Heart right ventricle (tissue), 16 donors: ENCODE data around the gene DHX34. TPM values are rescaled to one million over a fixed set of nuclear protein-coding genes. Genes with fewer than 3 reads are reported as not detected.
"Not testable (repeated sequence)": the region's sequence is repeated elsewhere in the genome, so short reads cannot be mapped to it uniquely, and the experiment has no call there.

Experiments
- ATAC-seq, 8 donors: fragments of 200-7000 bp; cut with Tn5 transposase; one replicate each; pipeline ENCODE4 v1.9.1; 2020; ENCODE audit warnings: mild to moderate bottlenecking in 8 of 8, moderate library complexity in 8 of 8, moderate number of reproducible peaks in 1 of 8
- DNase-seq, 2 donors: peaks; one replicate each; pipeline ENCODE4 v3.0.0-alpha.2; 2020
- H3K27ac ChIP-seq, 10 donors: fragments of 200-600 bp; sonication (generic) in 2 of 10; one replicate each; pipeline versions ENCODE4 v1.5.0 to v1.8.0; 2020 to 2022; ENCODE audit warnings: mild to moderate bottlenecking in 3 of 10
- H3K27me3 ChIP-seq, 7 donors: fragments of 200-600 bp; one replicate each; pipeline ENCODE4 v1.8.0; 2021 to 2022; ENCODE audit warnings: mild to moderate bottlenecking in 2 of 7
- H3K36me3 ChIP-seq, 9 donors: fragments of 200-600 bp; sonication (generic) in 1 of 9; one replicate each; pipeline versions ENCODE4 v1.5.0 to v1.8.0; 2020 to 2022; ENCODE audit warnings: mild to moderate bottlenecking in 2 of 9
- H3K4me1 ChIP-seq, 9 donors: fragments of 200-600 bp; sonication (generic) in 1 of 9; one replicate each; pipeline versions ENCODE4 v1.5.0 to v1.8.0; 2020 to 2022; ENCODE audit warnings: mild to moderate bottlenecking in 4 of 9
- H3K4me3 ChIP-seq, 10 donors: fragments of 200-600 bp; sonication (generic) in 2 of 10; one replicate each; pipeline versions ENCODE4 v1.5.0 to v1.8.0; 2020 to 2022; ENCODE audit warnings: mild to moderate bottlenecking in 7 of 10, moderate library complexity in 2 of 10
- H3K9me3 ChIP-seq, 11 donors: fragments of 200-600 bp in 10 of 11; sonication (generic) in 2 of 11; one replicate each; pipeline versions ENCODE4 v1.5.0 to v1.8.0; 2013 to 2022; ENCODE audit warnings: mild to moderate bottlenecking in 2 of 11, control low read depth in 1 of 11, moderate library complexity in 1 of 11
- CTCF ChIP-seq, 9 donors: fragments of 200-600 bp; sonication (generic) in 2 of 9; IDR thresholded peaks; one replicate each; pipeline versions ENCODE4 v1.5.0 to v1.8.0; 2021 to 2022; ENCODE audit warnings: antibody characterized with exemption in 9 of 9, mild to moderate bottlenecking in 5 of 9, moderate library complexity in 1 of 9
- WGBS, 2 donors: extraction: QIAGEN DNeasy Blood & Tissue Kit; methylation state at CpG; one replicate each; pipeline ENCODE4 v1.1.7; 2013; ENCODE audit warnings: inconsistent platforms in 1 of 2; 5-methylcytosine and 5-hydroxymethylcytosine counted together
- intact Hi-C, 10 donors: fragments of 100-400 bp; cut with DNase I; formaldehyde crosslinking; loops; one replicate each; pipeline versions ENCODE4 v1.11.1 to v1.14.2; 2022
- polyA plus RNA-seq, 2 donors: library from polyadenylated mRNA; stranded (reverse); fragments of 200-250 nt; gene quantifications; one replicate each; pipeline ENCODE4 v1.2.3, GENCODE V29; 2013
- total RNA-seq, 10 donors: library from RNA; stranded (reverse); fragmentation: NEBNext Ultra II Directional in 3 of 10; extraction: Animal tissue kit (Norgen Biotek cat#: 25700) in 3 of 10; gene quantifications; one replicate each; pipeline versions ENCODE4 v1.2.1 to v1.2.4, GENCODE V29; 2021 to 2023
- donor health status: Arrhythmogenic right ventricular cardiomyopathy.
- donor health status: ischemic (EF 13 %, LVEDD 7.1; RV severe dilation, severe dysfunction).
- donor health status: healthy with polysubstance abuse.
- donor health status: DM: no; HTN: yes; CAD: no.
- donor health status: DM: no; HTN: no; CAD: no.
- donor health status: ischemic (EF 25% LVEDD 6.9; RV normal size, moderate dysfunction).
- donor health status: ischemic (EF 25% LVEDD 5.7; RV mildly dilated, moderate dysfunction).
- donor health status: healthy.
- donor health status: DM: yes; HTN: yes; CAD: no.
- donor health status: Ischemic cardiomyopathy.
- donor health status: ischemic (EF 35%, LVEDD 5.7; RV mildly dilated, moderate dysfunction).
- donor health status: nonischemic (EF 11% LVEDD 7.7; RV severe dilation, severe dysfunction).
- donor health status: DM: yes; HTN: yes; CAD: no.
- donor health status: PGD.
- donor health status: ischemic (EF 29% LVEDD 5.4; RV normal size, mild dysfunction).
- donor health status: nonischemic (EF 23%, LVEDD 6.1; RV moderate dilation, normal function).

DHX34 gene
- total and polyA plus RNA-seq, 12 donors: 4.4 to 11.7 (median 5.9) TPM

DNA sequence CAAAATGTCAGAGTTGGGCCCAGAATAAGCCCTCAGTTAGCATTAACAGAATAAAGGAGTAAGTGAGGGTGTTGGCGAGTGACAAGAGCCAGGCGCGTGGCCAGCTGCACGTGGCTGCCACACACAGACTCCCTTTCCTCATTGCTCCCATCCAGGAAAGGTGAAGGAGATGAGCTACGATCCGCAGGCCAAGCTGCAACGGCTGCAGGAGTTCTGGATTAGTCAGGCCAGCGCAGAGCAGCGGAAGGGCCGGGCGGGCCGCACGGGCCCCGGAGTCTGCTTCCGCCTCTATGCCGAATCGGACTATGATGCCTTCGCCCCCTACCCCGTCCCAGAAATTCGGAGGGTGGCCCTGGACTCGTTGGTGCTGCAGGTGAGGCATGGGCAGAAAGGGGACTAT lies 13.2 kb downstream of the DHX34 start:
- Histone ChIP-seq H3K9me3 (peaks cover 0 to 4% (median 0%) of the 10 kb centered on the region in 11 donors), H3K27me3 (no peaks in the 10 kb centered on the region), H3K4me3 (no peak overlapping the region), H3K27ac (no peak overlapping the region), H3K36me3 (peaks cover 6 to 100% (median 68%) of the 10 kb centered on the region in 9 donors), H3K4me1 (peaks cover 0 to 17% (median 0%) of the 10 kb centered on the region in 9 donors)
- TF ChIP-seq CTCF (IDR thresholded peaks at IDR 0.05): no peak
- ATAC-seq (no peak), DNase-seq (no peak)
- WGBS, 2 donors: 90 to 91% methylated on average over 21 of the region's 21 CpGs
- intact Hi-C loops: no loop called here

GRCh38 chr19:47363758-47364531 lies 14.8 kb downstream of the DHX34 start:
- ATAC-seq: no peak
- no peak for TF ChIP-seq CTCF (IDR thresholded peaks at IDR 0.05)
- 84 to 85% methylated on average over 13 of the region's 13 CpGs for WGBS, 2 donors
- intact Hi-C loops: no loop called here
- Histone ChIP-seq H3K27ac (peak overlapping the region in 1 of 10 donors; percentile 79), H3K27me3 (no peaks in the 10 kb centered on the region), H3K4me1 (peaks cover 0 to 17% (median 0%) of the 10 kb centered on the region in 9 donors), H3K36me3 (peaks cover 0 to 100% (median 54%) of the 10 kb centered on the region in 9 donors), H3K4me3 (no peak overlapping the region), H3K9me3 (no peaks in the 10 kb centered on the region)
- DNase-seq: no peak

- H3K27ac ChIP-seq, H3K4me3 ChIP-seq, DNase-seq, H3K27me3 ChIP-seq, ATAC-seq, H3K9me3 ChIP-seq, intact Hi-C loops: not testable (repeated sequence)
- 89 to 93% methylated on average over 10 of the region's 10 CpGs for WGBS, 2 donors
- Histone ChIP-seq H3K36me3 (peaks cover 0 to 100% (median 49%) of the 10 kb centered on the region in 9 donors), H3K4me1 (peaks cover 0 to 28% (median 0%) of the 10 kb centered on the region in 9 donors)
These were observed 16.3 kb downstream of the DHX34 start for GRCh38 chr19:47365455-47365854.

DNA sequence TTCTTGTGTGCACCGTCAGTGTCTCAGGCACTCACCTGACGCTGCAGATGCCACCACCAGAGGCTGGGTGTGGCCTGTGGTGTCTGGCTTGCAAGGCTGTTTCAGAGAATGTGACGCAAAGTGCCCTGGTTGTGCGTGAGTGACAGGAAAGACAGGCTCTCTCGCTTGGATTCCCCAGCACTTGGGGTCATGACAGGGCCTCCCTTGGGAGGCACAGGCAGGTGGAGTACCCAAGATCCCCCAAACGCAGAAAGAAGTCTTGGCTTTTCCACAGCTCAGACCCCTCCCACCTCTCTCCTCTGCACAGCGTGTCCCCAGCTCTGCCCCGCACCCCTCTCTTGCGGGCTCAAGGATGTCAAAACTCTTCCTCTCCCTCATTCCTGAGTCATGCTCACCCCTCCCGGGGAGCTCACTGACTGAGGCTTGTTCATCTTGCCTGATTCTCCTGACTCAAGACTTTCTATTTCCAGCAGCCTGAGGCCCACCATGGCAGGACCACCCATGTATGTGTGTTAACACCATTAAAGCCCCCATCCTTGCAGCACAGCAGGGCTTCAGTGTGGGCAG lies 21.0 kb downstream of the DHX34 start:
- DNase-seq (no peak), ATAC-seq (peak in 3 of 8 donors; percentile 58 to 72 (median 67))
- H3K9me3 ChIP-seq: no peaks in the 10 kb centered on the region
- peaks cover 0 to 100% (median 49%) of the 10 kb centered on the region in 9 donors for H3K36me3 ChIP-seq
- H3K27ac ChIP-seq: peak overlapping the region in 2 of 10 donors; percentile 64 to 88
- H3K27me3 ChIP-seq: no peaks in the 10 kb centered on the region
- intact Hi-C loops: loop anchor here in 1 of 10 donors (2.0 kb wide), 1 partner anchor 21 kb away; no protein-coding TSS in a partner anchor
- TF ChIP-seq CTCF (IDR thresholded peaks at IDR 0.05): no peak
- 81 to 89% methylated on average over 10 of the region's 10 CpGs for WGBS, 2 donors
- H3K4me3 ChIP-seq: no peak overlapping the region
- H3K4me1 ChIP-seq: peaks cover 0 to 19% (median 0%) of the 10 kb centered on the region in 9 donors
